Caco-2 (cell line): ENCODE measurements around the gene SLC25A17. TPM values are rescaled to one million over a fixed set of nuclear protein-coding genes. Genes with fewer than 3 reads are reported as not detected.

Experiments
- BruUV-seq: library from RNA; stranded (reverse); fragments of 400-500 nt; replicated peaks from 2 replicates; lab custom pipeline; 2021; lab: Mats Ljungman, UMichigan
- CTCF ChIA-PET: fragments of 300-600 bp; sonication (Branson Sonifier 250); formaldehyde crosslinking; loops from one replicate; lab custom pipeline; 2022; ENCODE audit warnings: antibody characterized with exemption; lab: Charles Lee
- POLR2A ChIA-PET: fragments of 300-600 bp; sonication (Branson Sonifier 250); formaldehyde crosslinking; loops from one replicate; lab custom pipeline; 2022; ENCODE audit warnings: antibody characterized with exemption; lab: Charles Lee
- DNase-seq, 2 experiments: peaks; one replicate each; pipeline versions ENCODE4 v3.0.0 to v3.0.0-alpha.2; 2020 to 2022
- H3K27me3 ChIP-seq: replicated peaks from 2 replicates; pipeline ENCODE4 v1.6.0; 2011; ENCODE audit warnings: low read length; ENCODE audit not compliant: control insufficient read depth, insufficient read depth
- H3K36me3 ChIP-seq: 2 replicates; pipeline ENCODE4 v1.5.1; 2011; ENCODE audit warnings: low read length; ENCODE audit not compliant: control insufficient read depth, insufficient read depth
- H3K4me1 ChIP-seq: fragments of 250-450 bp; sonication (Bioruptor Pico); 2 replicates; pipeline ENCODE4 v1.5.1; 2020; ENCODE audit warnings: mild to moderate bottlenecking
- H3K4me3 ChIP-seq: 2 replicates; pipeline ENCODE4 v1.5.1; 2011; ENCODE audit warnings: low read depth, mild to moderate bottlenecking, control low read depth, low read length
- H3K9me3 ChIP-seq: fragments of 250-450 bp; sonication (Bioruptor Pico); 2 replicates; pipeline ENCODE4 v1.5.1; 2020; ENCODE audit warnings: mild to moderate bottlenecking, moderate library complexity
- H3K27ac Mint-ChIP-seq: one replicate; pipeline ENCODE4 v1.8.0; 2022; ENCODE audit warnings: mixed read lengths; ENCODE audit not compliant: unreplicated experiment
- H3K27me3 Mint-ChIP-seq: one replicate; pipeline ENCODE4 v1.8.0; 2022; ENCODE audit warnings: mixed read lengths; ENCODE audit not compliant: insufficient read depth, unreplicated experiment
- H3K36me3 Mint-ChIP-seq: one replicate; pipeline ENCODE4 v1.8.0; 2022; ENCODE audit warnings: mild to moderate bottlenecking, mixed read lengths; ENCODE audit not compliant: insufficient read depth, unreplicated experiment
- H3K4me1 Mint-ChIP-seq: one replicate; pipeline ENCODE4 v1.8.0; 2022; ENCODE audit warnings: low read depth, mixed read lengths; ENCODE audit not compliant: unreplicated experiment
- H3K4me3 Mint-ChIP-seq: one replicate; pipeline ENCODE4 v1.8.0; 2022; ENCODE audit warnings: mild to moderate bottlenecking, moderate library complexity, mixed read lengths; ENCODE audit not compliant: unreplicated experiment
- H3K9me3 Mint-ChIP-seq: one replicate; pipeline ENCODE4 v1.8.0; 2022; ENCODE audit warnings: mixed read lengths; ENCODE audit not compliant: unreplicated experiment
- CTCF ChIP-seq, 2 experiments: fragments of 200-600 bp in 1 of 2; IDR thresholded peaks; 1 replicate in 1 of 2; 2 replicates in 1 of 2; pipeline versions ENCODE4 v1.5.1 to v1.8.0; 2011 to 2022; ENCODE audit warnings: antibody characterized with exemption in 1 of 2, control low read depth in 1 of 2, inconsistent platforms in 1 of 2, low read depth in 1 of 2, low read length in 1 of 2, mild to moderate bottlenecking in 1 of 2, moderate library complexity in 1 of 2; ENCODE audit not compliant: insufficient read depth in 1 of 2, severe bottlenecking in 1 of 2, unreplicated experiment in 1 of 2
- intact Hi-C: fragments of 100-400 bp; cut with micrococcal nuclease; formaldehyde crosslinking; loops from one replicate; pipeline ENCODE4 v1.10.0; 2022; ENCODE audit not compliant: unreplicated experiment
- total RNA-seq: library from RNA; stranded (reverse); gene quantifications from 2 replicates; pipeline ENCODE4 v1.2.3, GENCODE V29; 2022

The SLC25A17 gene
- total RNA-seq, 1 experiment from 2014 or later = 23.1 TPM

- POLR2A ChIA-PET = no interaction called here
- no peak overlapping the region for H3K4me3 Mint-ChIP-seq
- CTCF ChIA-PET = no interaction called here
Measured at GRCh38 chr22:40862537-40862936, 43.4 kb upstream of the SLC25A17 start.

GRCh38 chr22:40862013-40862412 lies 42.9 kb upstream of the SLC25A17 start, which contains the start of gene DNAJB7:
DNAJB7 (minus strand) TSS chr22:40862113; CDS start chr22:40861994, 119 bp downstream.
- Mint-ChIP-seq H3K9me3 (no peaks in the 10 kb centered on the region), H3K36me3 (peaks cover 10% of the 10 kb centered on the region), H3K4me3 (no peak within 1 kb of the TSS), H3K27me3 (no peaks in the 10 kb centered on the region), H3K4me1 (no peaks in the 10 kb centered on the region), H3K27ac (no peak within 1 kb of the TSS)
- TF ChIP-seq CTCF (IDR thresholded peaks at IDR 0.05; ENCODE audit: insufficient read depth in 1 of 2, low read depth in 1 of 2, low read length in 1 of 2, severe bottlenecking in 1 of 2, unreplicated experiment in 1 of 2) = no peak
- H3K27me3 ChIP-seq = no peaks in the 10 kb centered on the region
- H3K36me3 ChIP-seq = no peaks in the 10 kb centered on the region; the same call in none of the 2 replicates
- DNase-seq = no peak
- intact Hi-C loops = no loop called here
- ChIA-PET POLR2A (no interaction called here), CTCF (interaction anchor here (0.9 kb wide), 1 partner anchor 61 kb away, joined by 3 read pairs; no protein-coding TSS in a partner anchor)
- 0 out of 2 replicates have a peak, but pooled peaks cover 4% of the 10 kb centered on the region for H3K4me1 ChIP-seq
- no peak within 1 kb of the TSS for H3K4me3 ChIP-seq
- BruUV-seq = no TSS peak
- H3K9me3 ChIP-seq = no peaks in the 10 kb centered on the region

More at GRCh38 chr22:40862537-40862936, 43.4 kb upstream of the SLC25A17 start:
- Mint-ChIP-seq H3K36me3 (peaks cover 5% of the 10 kb centered on the region), H3K27ac (no peak overlapping the region), H3K4me1 (no peaks in the 10 kb centered on the region), H3K9me3 (no peaks in the 10 kb centered on the region), H3K27me3 (no peaks in the 10 kb centered on the region)
- intact Hi-C loops = no loop called here
- BruUV-seq = no TSS peak
- 0 out of 2 replicates have a peak, but pooled peaks cover 4% of the 10 kb centered on the region for H3K4me1 ChIP-seq
- no peak for TF ChIP-seq CTCF (IDR thresholded peaks at IDR 0.05; ENCODE audit: insufficient read depth in 1 of 2, low read depth in 1 of 2, low read length in 1 of 2, severe bottlenecking in 1 of 2, unreplicated experiment in 1 of 2)
- no peaks in the 10 kb centered on the region for H3K9me3 ChIP-seq
- no peak overlapping the region for H3K4me3 ChIP-seq
- no peak for DNase-seq
- H3K27me3 ChIP-seq = no peaks in the 10 kb centered on the region
- no peaks in the 10 kb centered on the region; the same call in none of the 2 replicates for H3K36me3 ChIP-seq

- intact Hi-C loops = loop anchor here (5.0 kb wide), 1 partner anchor 40 kb away; no protein-coding TSS in a partner anchor
- H3K9me3 ChIP-seq = no peaks in the 10 kb centered on the region
- peaks cover 34% of the 10 kb centered on the region for H3K36me3 Mint-ChIP-seq
Measured at GRCh38 chr22:40857309-40857855, 38.2 kb upstream of the SLC25A17 start.

More at GRCh38 chr22:40857309-40857855, 38.2 kb upstream of the SLC25A17 start:
- DNase-seq = no peak
- Mint-ChIP-seq H3K4me3 (peak overlapping the region; percentile 98), H3K27me3 (no peaks in the 10 kb centered on the region), H3K4me1 (peaks cover 6% of the 10 kb centered on the region), H3K9me3 (no peaks in the 10 kb centered on the region), H3K27ac (peak overlapping the region; percentile 100)
- TF ChIP-seq CTCF (IDR thresholded peaks at IDR 0.05; ENCODE audit: insufficient read depth in 1 of 2, low read depth in 1 of 2, low read length in 1 of 2, severe bottlenecking in 1 of 2, unreplicated experiment in 1 of 2) = no peak
- peaks cover 34% of the 10 kb centered on the region for H3K4me1 ChIP-seq
- BruUV-seq = TSS peak; percentile 56
- POLR2A ChIA-PET = interaction anchor here (0.5 to 2.2 kb wide), 12 partner anchors 9 to 524 kb away, joined by 3 to 19 read pairs (median 5); partner anchors contain the start of genes RBX1, SLC25A17 and TEF
- peak overlapping the region; percentile 56 for H3K4me3 ChIP-seq
- H3K36me3 ChIP-seq = no peaks in the 10 kb centered on the region; the same call in none of the 2 replicates
- CTCF ChIA-PET = interaction anchor here (0.7 to 2.6 kb wide), 2 partner anchors 42 to 58 kb away, joined by 3 to 16 read pairs; no protein-coding TSS in a partner anchor
- no peaks in the 10 kb centered on the region for H3K27me3 ChIP-seq
